GM18907 (cell line): Measurements from ENCODE around the gene NUDCD2.
A peak's percentile ranks its signal among the peaks of the same experiment; 100 is the strongest.

Source experiments
- ATAC-seq: cut with Tn5 transposase; IDR thresholded peaks from one replicate; pipeline ENCODE4 v1.9.1; 2021; ENCODE audit warnings: mild to moderate bottlenecking, moderate library complexity; ENCODE audit not compliant: unreplicated experiment

Gene NUDCD2

GRCh38 chr5:163459819-163460561 is at the start of gene NUDCD2:
NUDCD2 (minus strand) TSS chr5:163460102; CDS start chr5:163460050, 52 bp downstream.
- ATAC-seq, result peak; percentile 87

- no peak for ATAC-seq
These were observed 49.5 kb upstream of the NUDCD2 start for GRCh38 chr5:163509291-163509951.

- ATAC-seq, result no peak
These were observed 48.9 kb upstream of the NUDCD2 start for GRCh38 chr5:163508753-163509152.

DNA sequence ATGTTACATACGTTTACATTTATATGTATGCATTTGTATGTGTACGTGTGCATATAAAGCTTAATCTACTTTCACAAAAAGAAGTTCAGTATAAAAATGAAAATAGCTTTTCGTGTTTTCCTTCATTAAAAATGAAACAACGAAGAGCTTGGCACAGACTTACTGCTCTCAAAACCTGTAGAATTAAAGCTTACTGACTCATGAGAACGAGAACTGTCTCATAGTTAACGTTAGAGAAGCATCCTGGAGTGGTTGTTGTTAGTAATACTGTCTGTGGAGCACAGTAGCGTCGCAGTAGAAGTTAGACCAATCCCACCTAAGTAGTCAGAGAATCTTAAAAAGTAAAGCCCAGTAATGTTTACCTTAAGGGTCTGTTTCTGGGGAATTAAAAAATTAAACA is 46.8 kb upstream of the NUDCD2 start:
- no peak for ATAC-seq

- ATAC-seq, result peak; percentile 21
These were observed 46.2 kb upstream of the NUDCD2 start for GRCh38 chr5:163506095-163506457.

GRCh38 chr5:163505368-163506094 is 45.6 kb upstream of the NUDCD2 start, which contains the start of gene MAT2B:
MAT2B (plus strand) TSS chr5:163505619; CDS start chr5:163505687, 68 bp downstream.
- peak; percentile 92 for ATAC-seq

DNA sequence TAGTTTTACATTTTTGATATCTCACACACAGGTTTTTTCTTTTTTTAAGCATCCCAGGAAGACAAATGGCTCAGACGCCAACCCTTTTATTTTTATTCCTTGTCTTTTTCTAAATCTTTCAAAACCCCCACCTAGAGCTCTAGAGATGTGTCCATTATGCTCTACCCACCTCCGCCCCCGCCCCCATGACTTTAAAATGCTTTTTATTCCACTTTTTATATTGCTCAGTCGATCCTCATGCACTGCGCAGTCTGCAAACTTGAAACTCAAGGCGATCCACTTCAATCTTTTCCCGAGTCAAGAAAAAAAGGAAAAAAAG is 45.1 kb upstream of the NUDCD2 start:
- ATAC-seq, result peak; percentile 1

GRCh38 chr5:163504079-163504931 is 44.4 kb upstream of the NUDCD2 start:
- no peak for ATAC-seq

GRCh38 chr5:163503106-163504078 is 43.5 kb upstream of the NUDCD2 start:
- ATAC-seq, result peak; percentile 13

DNA sequence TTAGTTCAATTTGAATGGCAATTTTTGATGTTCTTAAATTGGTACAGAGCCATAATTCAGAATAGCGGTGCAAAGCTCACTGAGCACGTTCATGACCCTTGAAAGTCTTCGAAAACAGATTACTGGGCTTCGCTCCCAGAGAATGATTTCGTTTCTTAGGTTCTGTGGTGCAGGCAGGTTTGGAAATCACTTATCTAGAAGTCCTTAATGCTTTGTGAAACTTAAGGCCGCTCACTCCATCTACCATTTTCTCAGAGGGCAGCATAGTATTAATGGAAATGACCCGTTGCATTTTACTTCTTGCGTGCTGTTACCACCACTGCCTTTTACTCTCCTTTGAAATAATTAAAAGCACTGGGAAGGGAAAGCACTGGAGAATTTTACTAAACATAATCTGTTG is 42.6 kb upstream of the NUDCD2 start:
- ATAC-seq, result no peak

GRCh38 chr5:163498886-163499285 is 39.0 kb upstream of the NUDCD2 start:
- ATAC-seq, result no peak

GRCh38 chr5:163497315-163497714 is 37.4 kb upstream of the NUDCD2 start:
- ATAC-seq, result peak; percentile 41

DNA sequence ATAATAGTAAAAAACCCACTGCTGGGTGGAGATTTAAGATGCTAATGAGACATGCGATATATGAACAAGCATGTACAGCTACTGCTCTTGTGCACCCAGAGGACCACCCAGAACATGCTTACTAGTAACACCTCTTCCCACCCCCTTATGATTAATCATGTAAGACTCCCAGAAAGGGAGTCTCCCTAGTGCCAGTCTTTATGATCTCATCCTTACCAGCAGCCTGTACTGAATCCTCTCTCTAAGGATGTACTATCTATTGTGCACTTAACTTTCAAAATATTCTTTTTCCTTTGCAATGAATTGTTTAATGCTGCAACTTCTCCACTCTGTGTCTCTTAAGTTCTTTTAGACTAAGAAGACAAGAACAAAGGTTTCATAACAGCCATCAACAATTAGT is 36.4 kb upstream of the NUDCD2 start:
- no peak for ATAC-seq

DNA sequence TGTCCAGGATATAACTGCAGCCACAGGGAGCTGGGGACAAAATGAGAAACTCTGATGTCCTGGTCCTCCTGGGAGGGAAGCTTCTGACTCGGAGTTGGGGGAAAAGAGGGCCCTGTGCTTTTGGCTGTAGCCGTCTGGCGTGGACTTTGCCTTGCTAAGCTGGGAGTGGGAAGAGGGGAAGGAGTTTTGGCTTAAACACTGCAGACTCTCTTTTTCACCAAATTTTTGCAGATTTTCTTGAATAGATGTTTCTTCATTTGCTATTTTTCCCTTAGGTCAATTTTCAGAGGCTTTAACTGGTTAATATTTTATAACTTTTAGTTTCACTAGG is 29.8 kb upstream of the NUDCD2 start:
- ATAC-seq, result no peak

DNA sequence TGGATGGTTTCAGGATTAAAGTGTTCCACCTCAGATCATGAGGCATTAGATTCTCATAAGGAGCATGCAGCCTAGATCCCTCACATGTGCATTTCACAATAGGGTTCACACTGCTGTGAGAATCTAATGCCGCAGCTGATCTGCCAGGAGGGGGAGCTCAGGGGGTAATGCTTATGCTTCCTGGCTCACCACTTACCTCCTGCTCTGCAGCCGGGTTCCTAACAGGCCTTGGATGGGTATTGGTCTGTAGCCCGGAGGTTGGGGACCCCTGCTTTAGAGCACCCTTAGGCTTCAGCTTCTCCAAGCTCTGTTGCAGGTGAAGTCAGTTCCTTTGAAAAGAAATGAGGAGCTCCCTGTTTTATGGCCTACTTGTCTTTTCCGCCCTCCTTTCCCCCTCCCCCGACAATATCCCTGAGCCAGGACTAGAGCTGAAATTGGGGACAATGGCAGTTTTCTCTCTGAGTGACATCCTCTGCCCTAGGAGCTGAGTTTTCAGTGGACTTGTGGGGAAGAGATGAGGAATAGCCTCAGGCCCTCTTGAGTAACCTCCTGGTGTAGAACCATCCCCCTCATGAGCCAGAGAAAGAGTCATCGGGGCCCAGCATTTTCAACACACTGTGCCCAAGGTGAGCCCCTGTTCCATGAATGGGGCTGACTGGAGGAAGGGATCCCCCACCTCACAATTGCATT is 29.3 kb upstream of the NUDCD2 start:
- peak; percentile 73 for ATAC-seq

- no peak for ATAC-seq
These were observed 19.0 kb upstream of the NUDCD2 start for GRCh38 chr5:163478982-163479271.

GRCh38 chr5:163478126-163478981 is 18.5 kb upstream of the NUDCD2 start:
- no peak for ATAC-seq

DNA sequence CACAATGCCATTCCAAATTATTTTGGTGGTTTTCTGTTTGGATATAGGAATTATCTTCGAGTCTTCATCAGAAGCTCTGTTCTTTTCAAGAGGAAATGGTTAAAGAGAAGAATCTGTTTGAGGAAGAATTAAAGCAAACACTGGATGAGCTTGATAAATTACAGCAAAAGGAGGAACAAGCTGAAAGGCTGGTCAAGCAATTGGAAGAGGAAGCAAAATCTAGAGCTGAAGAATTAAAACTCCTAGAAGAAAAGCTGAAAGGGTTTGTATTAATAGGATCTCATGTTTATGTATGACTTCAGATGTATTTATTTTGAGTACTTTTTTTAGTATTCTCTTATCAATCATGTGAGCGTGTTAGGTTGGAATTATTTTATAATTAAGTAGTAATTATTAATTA is 15.5 kb upstream of the NUDCD2 start:
- ATAC-seq, result no peak
